ENCODE data around the gene CADM4. TPM values are rescaled to one million over a fixed set of nuclear protein-coding genes. Genes with fewer than 3 reads are reported as not detected.

CADM4 gene
- total and polyA plus RNA-seq, 10 donors = 0.89 to 4.7 (median 2.0) TPM

- Histone ChIP-seq H3K9me3 (no peaks in the 10 kb centered on the region), H3K27ac (no peak overlapping the region), H3K36me3 (no peaks in the 10 kb centered on the region), H3K27me3 (replicated peaks in 1 of 7) (peaks cover 0 to 58% (median 2%) of the 10 kb centered on the region in 7 donors), H3K4me1 (peaks cover 0 to 23% (median 10%) of the 10 kb centered on the region in 6 donors), H3K4me3 (peak overlapping the region in 1 of 8 donors; percentile 13)
- intact Hi-C loops (cut with DNase I; ENCODE audit: low total_unique reads) = no loop called here
- TF ChIP-seq CTCF (IDR thresholded peaks at IDR 0.05 in 8 of 11, conservative IDR thresholded peaks at IDR 0.05 in 3 of 11) (no peak), POLR2A (IDR thresholded peaks at IDR 0.05) (no peak), POLR2AphosphoS5 (IDR thresholded peaks at IDR 0.05) (no peak)
- DNase-seq = no peak
- 16 to 23% (median 23%) methylated on average over 17 of the region's 17 CpGs for WGBS, 5 donors
Observed at GRCh38 chr19:43634872-43635560, 4.6 kb downstream of the CADM4 start.

- H3K27me3 ChIP-seq (replicated peaks in 1 of 7) = peaks cover 0 to 55% (median 0%) of the 10 kb centered on the region in 7 donors
- TF ChIP-seq POLR2AphosphoS5 (IDR thresholded peaks at IDR 0.05) (no peak), CTCF (IDR thresholded peaks at IDR 0.05 in 8 of 11, conservative IDR thresholded peaks at IDR 0.05 in 3 of 11) (no peak), POLR2A (IDR thresholded peaks at IDR 0.05) (no peak)
- H3K4me3 ChIP-seq = no peak overlapping the region
- no peaks in the 10 kb centered on the region for H3K9me3 ChIP-seq
- H3K4me1 ChIP-seq = peaks cover 0 to 20% (median 8%) of the 10 kb centered on the region in 6 donors
- intact Hi-C loops (cut with DNase I; ENCODE audit: low total_unique reads) = no loop called here
- WGBS, 5 donors = 52 to 69% (median 66%) methylated on average over 4 to 5 of the region's 5 CpGs
- DNase-seq = no peak
- no peak overlapping the region for H3K27ac ChIP-seq
- H3K36me3 ChIP-seq = no peaks in the 10 kb centered on the region
Observed at GRCh38 chr19:43634506-43634871, 5.2 kb downstream of the CADM4 start.

GRCh38 chr19:43634068-43634467, 5.6 kb downstream of the CADM4 start:
- no peaks in the 10 kb centered on the region for H3K36me3 ChIP-seq
- WGBS, 5 donors = 69 to 88% (median 85%) methylated on average over 5 of the region's 5 CpGs
- H3K4me1 ChIP-seq = peaks cover 0 to 17% (median 5%) of the 10 kb centered on the region in 6 donors
- H3K4me3 ChIP-seq = no peak overlapping the region
- H3K27me3 ChIP-seq (replicated peaks in 1 of 7) = peaks cover 0 to 50% (median 0%) of the 10 kb centered on the region in 7 donors
- TF ChIP-seq POLR2AphosphoS5 (IDR thresholded peaks at IDR 0.05) = no peak
- H3K9me3 ChIP-seq = no peaks in the 10 kb centered on the region
- intact Hi-C loops (cut with DNase I; ENCODE audit: low total_unique reads) = no loop called here
- DNase-seq = no peak
- no peak overlapping the region for H3K27ac ChIP-seq

- intact Hi-C loops (cut with DNase I; ENCODE audit: low total_unique reads) = no loop called here
- WGBS, 5 donors = 79 to 95% (median 88%) methylated on average over 4 of the region's 4 CpGs
- H3K9me3 ChIP-seq = no peaks in the 10 kb centered on the region
- TF ChIP-seq POLR2A (IDR thresholded peaks at IDR 0.05) (no peak), POLR2AphosphoS5 (IDR thresholded peaks at IDR 0.05) (no peak), CTCF (IDR thresholded peaks at IDR 0.05 in 8 of 11, conservative IDR thresholded peaks at IDR 0.05 in 3 of 11) (no peak)
- no peak overlapping the region for H3K4me3 ChIP-seq
- H3K27ac ChIP-seq = no peak overlapping the region
- H3K4me1 ChIP-seq = peaks cover 0 to 12% (median under 1%) of the 10 kb centered on the region in 6 donors
- peaks cover 0 to 45% (median 0%) of the 10 kb centered on the region in 7 donors for H3K27me3 ChIP-seq (replicated peaks in 1 of 7)
- no peaks in the 10 kb centered on the region for H3K36me3 ChIP-seq
- DNase-seq = no peak
Observed at GRCh38 chr19:43633520-43633919, 6.1 kb downstream of the CADM4 start.
